Caco-2 (cell line): ENCODE data around the gene EFCAB14. TPM values are rescaled to one million over a fixed set of nuclear protein-coding genes. Genes with fewer than 3 reads are reported as not detected.
A peak's percentile ranks its signal among the peaks of the same experiment; 100 is the strongest.

Source experiments
- BruUV-seq: library from RNA; stranded (reverse); fragments of 400-500 nt; replicated peaks from 2 replicates; lab custom pipeline; 2021; lab: Mats Ljungman, UMichigan
- CTCF ChIA-PET: fragments of 300-600 bp; sonication (Branson Sonifier 250); formaldehyde crosslinking; loops from one replicate; lab custom pipeline; 2022; ENCODE audit warnings: antibody characterized with exemption; lab: Charles Lee
- POLR2A ChIA-PET: fragments of 300-600 bp; sonication (Branson Sonifier 250); formaldehyde crosslinking; loops from one replicate; lab custom pipeline; 2022; ENCODE audit warnings: antibody characterized with exemption; lab: Charles Lee
- DNase-seq, 2 experiments: peaks; one replicate each; pipeline versions ENCODE4 v3.0.0 to v3.0.0-alpha.2; 2020 to 2022
- H3K27me3 ChIP-seq: replicated peaks from 2 replicates; pipeline ENCODE4 v1.6.0; 2011; ENCODE audit warnings: low read length; ENCODE audit not compliant: control insufficient read depth, insufficient read depth
- H3K36me3 ChIP-seq: 2 replicates; pipeline ENCODE4 v1.5.1; 2011; ENCODE audit warnings: low read length; ENCODE audit not compliant: control insufficient read depth, insufficient read depth
- H3K4me1 ChIP-seq: fragments of 250-450 bp; sonication (Bioruptor Pico); 2 replicates; pipeline ENCODE4 v1.5.1; 2020; ENCODE audit warnings: mild to moderate bottlenecking
- H3K4me3 ChIP-seq: 2 replicates; pipeline ENCODE4 v1.5.1; 2011; ENCODE audit warnings: low read depth, mild to moderate bottlenecking, control low read depth, low read length
- H3K9me3 ChIP-seq: fragments of 250-450 bp; sonication (Bioruptor Pico); 2 replicates; pipeline ENCODE4 v1.5.1; 2020; ENCODE audit warnings: mild to moderate bottlenecking, moderate library complexity
- H3K27ac Mint-ChIP-seq: one replicate; pipeline ENCODE4 v1.8.0; 2022; ENCODE audit warnings: mixed read lengths; ENCODE audit not compliant: unreplicated experiment
- H3K27me3 Mint-ChIP-seq: one replicate; pipeline ENCODE4 v1.8.0; 2022; ENCODE audit warnings: mixed read lengths; ENCODE audit not compliant: insufficient read depth, unreplicated experiment
- H3K36me3 Mint-ChIP-seq: one replicate; pipeline ENCODE4 v1.8.0; 2022; ENCODE audit warnings: mild to moderate bottlenecking, mixed read lengths; ENCODE audit not compliant: insufficient read depth, unreplicated experiment
- H3K4me1 Mint-ChIP-seq: one replicate; pipeline ENCODE4 v1.8.0; 2022; ENCODE audit warnings: low read depth, mixed read lengths; ENCODE audit not compliant: unreplicated experiment
- H3K4me3 Mint-ChIP-seq: one replicate; pipeline ENCODE4 v1.8.0; 2022; ENCODE audit warnings: mild to moderate bottlenecking, moderate library complexity, mixed read lengths; ENCODE audit not compliant: unreplicated experiment
- H3K9me3 Mint-ChIP-seq: one replicate; pipeline ENCODE4 v1.8.0; 2022; ENCODE audit warnings: mixed read lengths; ENCODE audit not compliant: unreplicated experiment
- intact Hi-C: fragments of 100-400 bp; cut with micrococcal nuclease; formaldehyde crosslinking; loops from one replicate; pipeline ENCODE4 v1.10.0; 2022; ENCODE audit not compliant: unreplicated experiment
- total RNA-seq: library from RNA; stranded (reverse); gene quantifications from 2 replicates; pipeline ENCODE4 v1.2.3, GENCODE V29; 2022
- TF ChIP-seq, protein P1 (sequence below), 2 experiments: fragments of 200-600 bp in 1 of 2; IDR thresholded peaks; 1 replicate in 1 of 2; 2 replicates in 1 of 2; pipeline versions ENCODE4 v1.5.1 to v1.8.0; 2011 to 2022; ENCODE audit warnings: antibody characterized with exemption in 1 of 2, control low read depth in 1 of 2, inconsistent platforms in 1 of 2, low read depth in 1 of 2, low read length in 1 of 2, mild to moderate bottlenecking in 1 of 2, moderate library complexity in 1 of 2; ENCODE audit not compliant: insufficient read depth in 1 of 2, severe bottlenecking in 1 of 2, unreplicated experiment in 1 of 2

Gene EFCAB14
- total RNA-seq, 1 experiment from 2014 or later, result 60.3 TPM

DNA sequence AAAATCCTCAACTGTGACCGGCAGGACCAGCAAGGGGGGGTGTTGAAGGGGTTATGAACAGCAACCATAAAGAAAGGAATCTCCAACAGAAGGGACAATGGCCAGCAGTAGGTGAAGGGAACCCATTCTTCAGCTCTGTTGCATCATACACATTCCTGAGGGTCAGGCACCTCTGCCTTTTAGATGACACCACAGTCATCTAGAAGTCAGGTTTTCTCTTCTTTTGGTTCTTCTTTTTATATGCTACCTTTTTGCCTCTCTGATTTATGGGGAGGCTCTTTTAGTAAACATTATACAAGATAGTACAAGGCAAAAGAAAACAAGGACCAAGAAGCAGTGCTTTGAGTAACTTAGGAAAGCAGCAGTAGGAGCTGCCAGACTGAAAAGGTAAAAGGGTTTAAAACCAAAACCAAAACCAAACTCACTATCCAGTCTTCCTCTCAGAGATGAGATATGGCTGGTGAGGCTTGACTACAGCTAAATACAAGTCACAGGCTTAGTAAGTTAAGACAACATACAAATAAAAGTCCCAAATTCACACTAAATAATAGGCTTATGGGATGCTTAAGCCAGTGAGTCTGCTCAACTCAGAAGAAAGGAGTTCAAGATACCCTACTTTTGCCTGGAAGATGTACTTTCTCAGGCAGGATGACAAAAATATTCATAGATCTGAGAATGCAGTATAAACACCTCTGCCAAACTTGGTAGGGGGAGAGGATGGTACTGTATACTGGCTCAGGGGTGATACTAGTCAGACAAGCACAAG lies 43.2 kb downstream of the EFCAB14 start:
- TF ChIP-seq, protein P1, sequence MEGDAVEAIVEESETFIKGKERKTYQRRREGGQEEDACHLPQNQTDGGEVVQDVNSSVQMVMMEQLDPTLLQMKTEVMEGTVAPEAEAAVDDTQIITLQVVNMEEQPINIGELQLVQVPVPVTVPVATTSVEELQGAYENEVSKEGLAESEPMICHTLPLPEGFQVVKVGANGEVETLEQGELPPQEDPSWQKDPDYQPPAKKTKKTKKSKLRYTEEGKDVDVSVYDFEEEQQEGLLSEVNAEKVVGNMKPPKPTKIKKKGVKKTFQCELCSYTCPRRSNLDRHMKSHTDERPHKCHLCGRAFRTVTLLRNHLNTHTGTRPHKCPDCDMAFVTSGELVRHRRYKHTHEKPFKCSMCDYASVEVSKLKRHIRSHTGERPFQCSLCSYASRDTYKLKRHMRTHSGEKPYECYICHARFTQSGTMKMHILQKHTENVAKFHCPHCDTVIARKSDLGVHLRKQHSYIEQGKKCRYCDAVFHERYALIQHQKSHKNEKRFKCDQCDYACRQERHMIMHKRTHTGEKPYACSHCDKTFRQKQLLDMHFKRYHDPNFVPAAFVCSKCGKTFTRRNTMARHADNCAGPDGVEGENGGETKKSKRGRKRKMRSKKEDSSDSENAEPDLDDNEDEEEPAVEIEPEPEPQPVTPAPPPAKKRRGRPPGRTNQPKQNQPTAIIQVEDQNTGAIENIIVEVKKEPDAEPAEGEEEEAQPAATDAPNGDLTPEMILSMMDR (IDR thresholded peaks at IDR 0.05; ENCODE audit: insufficient read depth in 1 of 2, low read depth in 1 of 2, low read length in 1 of 2, severe bottlenecking in 1 of 2, unreplicated experiment in 1 of 2), result no peak
- no peaks in the 10 kb centered on the region for H3K4me1 Mint-ChIP-seq
- ChIA-PET POLR2A (no interaction called here), CTCF (no interaction called here)
- H3K27me3 Mint-ChIP-seq, result no peaks in the 10 kb centered on the region
- peak in 1 of 2 experiments; percentile 16 for DNase-seq
- intact Hi-C loops, result no loop called here
- no peaks in the 10 kb centered on the region for H3K4me1 ChIP-seq
- H3K27me3 ChIP-seq, result no peaks in the 10 kb centered on the region
- H3K9me3 ChIP-seq, result no peaks in the 10 kb centered on the region
- H3K36me3 Mint-ChIP-seq, result peaks cover 22% of the 10 kb centered on the region
- no peak overlapping the region for H3K27ac Mint-ChIP-seq
- no peaks in the 10 kb centered on the region for H3K9me3 Mint-ChIP-seq
- no TSS peak for BruUV-seq
- no peak overlapping the region for H3K4me3 ChIP-seq
- H3K4me3 Mint-ChIP-seq, result no peak overlapping the region
- H3K36me3 ChIP-seq, result no peaks in the 10 kb centered on the region; the same call in 1 of the 2 replicates

DNA sequence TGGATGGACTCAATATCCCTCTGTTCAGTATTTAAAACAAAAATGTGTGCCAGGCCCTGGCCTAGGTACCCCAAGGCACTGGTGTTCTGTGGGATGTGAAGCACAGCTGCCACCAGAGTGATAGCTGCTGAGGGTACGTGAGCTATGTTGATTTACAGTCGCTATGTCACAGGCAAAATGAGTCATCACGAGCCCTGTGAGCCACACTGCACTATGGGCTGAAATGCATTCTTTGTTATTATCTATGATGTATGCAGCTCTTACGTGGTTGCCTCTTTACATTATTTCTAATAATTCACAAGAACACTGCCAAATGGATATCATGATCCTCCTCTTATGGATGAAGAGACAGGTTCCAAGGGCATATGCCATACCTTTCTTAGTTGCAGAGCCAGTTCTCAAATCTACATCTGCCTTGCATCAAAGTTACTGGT lies 45.1 kb downstream of the EFCAB14 start:
- intact Hi-C loops, result no loop called here
- no TSS peak for BruUV-seq
- TF ChIP-seq, protein P1 (IDR thresholded peaks at IDR 0.05; ENCODE audit: insufficient read depth in 1 of 2, low read depth in 1 of 2, low read length in 1 of 2, severe bottlenecking in 1 of 2, unreplicated experiment in 1 of 2), result no peak

DNA sequence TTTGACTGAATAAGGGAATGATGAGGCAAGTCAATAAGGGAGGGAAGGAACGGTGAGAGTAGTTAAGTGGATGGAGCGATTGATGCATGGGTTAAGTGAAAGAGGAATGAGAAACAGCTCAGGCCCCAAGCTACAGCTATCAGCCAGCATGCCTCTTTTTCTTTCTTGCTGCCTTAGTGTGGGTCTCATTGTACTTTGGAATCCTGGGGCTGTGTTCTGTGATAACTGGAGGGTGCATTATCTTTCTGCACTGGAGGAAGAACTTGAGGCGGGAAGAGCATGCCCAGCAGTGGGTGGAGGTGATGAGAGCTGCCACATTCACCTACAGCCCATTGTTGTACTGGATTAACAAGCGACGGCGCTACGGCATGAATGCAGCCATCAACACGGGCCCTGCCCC lies 46.2 kb downstream of the EFCAB14 start:
- TF ChIP-seq, protein P1 (IDR thresholded peaks at IDR 0.05; ENCODE audit: insufficient read depth in 1 of 2, low read depth in 1 of 2, low read length in 1 of 2, severe bottlenecking in 1 of 2, unreplicated experiment in 1 of 2), result no peak
- Histone ChIP-seq H3K9me3 (no peaks in the 10 kb centered on the region), H3K27me3 (no peaks in the 10 kb centered on the region), H3K4me1 (no peaks in the 10 kb centered on the region), H3K4me3 (no peak overlapping the region), H3K36me3 (no peaks in the 10 kb centered on the region; the same call in 1 of the 2 replicates)
- CTCF ChIA-PET, result no interaction called here
- POLR2A ChIA-PET, result no interaction called here
- DNase-seq, result no peak
- intact Hi-C loops, result no loop called here
- no peaks in the 10 kb centered on the region for H3K27me3 Mint-ChIP-seq
- H3K27ac Mint-ChIP-seq, result no peak overlapping the region
- H3K4me1 Mint-ChIP-seq, result no peaks in the 10 kb centered on the region
- H3K36me3 Mint-ChIP-seq, result no peaks in the 10 kb centered on the region
- no peak overlapping the region for H3K4me3 Mint-ChIP-seq
- no peaks in the 10 kb centered on the region for H3K9me3 Mint-ChIP-seq
- no TSS peak for BruUV-seq

More for the DNA sequence above, 45.1 kb downstream of the EFCAB14 start:
- Mint-ChIP-seq H3K9me3 (no peaks in the 10 kb centered on the region), H3K27me3 (no peaks in the 10 kb centered on the region), H3K27ac (no peak overlapping the region), H3K4me1 (no peaks in the 10 kb centered on the region), H3K4me3 (no peak overlapping the region), H3K36me3 (peaks cover 5% of the 10 kb centered on the region)
- Histone ChIP-seq H3K4me1 (no peaks in the 10 kb centered on the region), H3K36me3 (no peaks in the 10 kb centered on the region; the same call in 1 of the 2 replicates), H3K4me3 (no peak overlapping the region), H3K27me3 (no peaks in the 10 kb centered on the region), H3K9me3 (no peaks in the 10 kb centered on the region)
- POLR2A ChIA-PET, result no interaction called here
- DNase-seq, result no peak
- CTCF ChIA-PET, result interaction anchor here (0.7 kb wide), 1 partner anchor 51 kb away, joined by 3 read pairs; no protein-coding TSS in a partner anchor
